CD4-positive, alpha-beta T cell treated with Interleukin-2 at 100 ng/mL for 4 hours (primary cell): ENCODE data around the gene C1QBP.
"Not testable (repeated sequence)": the region's sequence is repeated elsewhere in the genome, so short reads cannot be mapped to it uniquely, and the experiment has no call there.

Source experiments
- DNase-seq: peaks from one replicate; pipeline ENCODE4 v3.0.0-alpha.2; 2020; ENCODE audit warnings: low spot score

The C1QBP gene

GRCh38 chr17:5431949-5432556 is 6.9 kb downstream of the C1QBP start:
- DNase-seq = no peak

- not testable (repeated sequence) for DNase-seq
These were observed 7.7 kb downstream of the C1QBP start for GRCh38 chr17:5431234-5431633.

- DNase-seq = no peak
These were observed 8.4 kb downstream of the C1QBP start for GRCh38 chr17:5430413-5430999.

GRCh38 chr17:5429191-5429887 is 9.6 kb downstream of the C1QBP start:
- DNase-seq = no peak

GRCh38 chr17:5425826-5426225 is 13.1 kb downstream of the C1QBP start:
- DNase-seq = no peak

- no peak for DNase-seq
These were observed 14.0 kb downstream of the C1QBP start for GRCh38 chr17:5424909-5425308.

GRCh38 chr17:5422505-5422904 is 16.4 kb downstream of the C1QBP start:
- no peak for DNase-seq

- DNase-seq = peak; percentile 84
These were observed 18.8 kb downstream of the C1QBP start, which contains the start of gene RPAIN for GRCh38 chr17:5419959-5420653. Gene RPAIN, plus strand, starts transcription at chr17:5420182. Its CDS starts 29 bp downstream, at chr17:5420211.

GRCh38 chr17:5419356-5419958 is 19.5 kb downstream of the C1QBP start, which contains the start of gene NUP88:
Gene NUP88, minus strand, starts transcription at chr17:5419662. Its CDS starts 12 bp downstream, at chr17:5419650.
- peak; percentile 96 for DNase-seq

GRCh38 chr17:5418858-5419355 is 20.0 kb downstream of the C1QBP start:
- peak; percentile 69 for DNase-seq

- DNase-seq = no peak
These were observed 22.1 kb downstream of the C1QBP start for GRCh38 chr17:5416901-5417300.

GRCh38 chr17:5413682-5414081 is 25.3 kb downstream of the C1QBP start:
- DNase-seq = peak; percentile 14

GRCh38 chr17:5410594-5411272 is 28.2 kb downstream of the C1QBP start:
- DNase-seq = no peak

GRCh38 chr17:5408186-5408585 is 30.8 kb downstream of the C1QBP start:
- no peak for DNase-seq

- no peak for DNase-seq
These were observed 33.6 kb downstream of the C1QBP start for GRCh38 chr17:5405400-5405799.

- DNase-seq = no peak
These were observed 39.2 kb downstream of the C1QBP start for GRCh38 chr17:5399767-5400166.

GRCh38 chr17:5396612-5397011 is 42.3 kb downstream of the C1QBP start:
- no peak for DNase-seq

GRCh38 chr17:5391678-5392077 is 47.3 kb downstream of the C1QBP start:
- DNase-seq = no peak
